GM10266 (cell line): ENCODE results near the gene COL23A1.

Source experiments
- DNase-seq: peaks from one replicate; pipeline ENCODE4 v3.0.0; 2012; ENCODE audit errors: extremely low spot score
- CTCF ChIP-seq: IDR thresholded peaks from 2 replicates; pipeline ENCODE4 v1.5.1; 2012; ENCODE audit warnings: mild to moderate bottlenecking, low read depth; ENCODE audit not compliant: control insufficient read depth, insufficient read depth; ENCODE audit errors: missing control alignments

Gene COL23A1

GRCh38 chr5:178516504-178517235 is 73.5 kb downstream of the COL23A1 start:
- DNase-seq: no peak
- TF ChIP-seq CTCF: no peak

GRCh38 chr5:178515776-178516503 is 74.3 kb downstream of the COL23A1 start:
- no peak for DNase-seq
- TF ChIP-seq CTCF: no peak

GRCh38 chr5:178514851-178515418 is 75.3 kb downstream of the COL23A1 start:
- no peak for DNase-seq
- no peak for TF ChIP-seq CTCF

- TF ChIP-seq CTCF: no peak
- no peak for DNase-seq
Measured at GRCh38 chr5:178511172-178511571, 79.0 kb downstream of the COL23A1 start.

GRCh38 chr5:178509491-178510057 is 80.6 kb downstream of the COL23A1 start:
- no peak for DNase-seq
- TF ChIP-seq CTCF: no peak

- DNase-seq: no peak
- no peak for TF ChIP-seq CTCF
Measured at GRCh38 chr5:178507151-178507932, 82.9 kb downstream of the COL23A1 start.
